ENCODE data around the gene GNGT1.

The GNGT1 gene

GRCh38 chr7:93906267-93906666 lies at the start of gene GNGT1:
GNGT1 (plus strand) TSS chr7:93906567; CDS start chr7:93906747, 180 bp downstream.
- DNase-seq: no peak

DNA sequence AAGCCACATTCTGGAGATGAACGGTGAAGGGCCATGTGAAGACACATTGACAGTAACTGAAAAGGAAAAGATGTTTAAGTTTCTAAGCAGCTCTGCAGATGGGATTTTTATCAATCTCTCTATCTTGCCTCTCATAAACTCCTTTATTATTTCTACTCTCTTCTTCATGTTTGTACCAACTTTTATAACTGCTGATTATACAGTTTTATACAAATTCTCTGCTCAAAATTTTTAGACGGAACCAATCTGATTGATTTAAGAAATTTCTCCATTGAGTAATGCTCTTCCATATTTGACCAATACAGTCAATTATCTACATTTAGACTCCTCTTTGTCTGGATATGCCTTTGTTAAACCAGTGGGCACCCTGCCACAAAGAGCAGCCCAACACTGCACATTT lies 47.5 kb upstream of the GNGT1 start:
- no peak for DNase-seq

- no peak for DNase-seq
These were observed 46.1 kb upstream of the GNGT1 start for GRCh38 chr7:93860261-93860660.

DNA sequence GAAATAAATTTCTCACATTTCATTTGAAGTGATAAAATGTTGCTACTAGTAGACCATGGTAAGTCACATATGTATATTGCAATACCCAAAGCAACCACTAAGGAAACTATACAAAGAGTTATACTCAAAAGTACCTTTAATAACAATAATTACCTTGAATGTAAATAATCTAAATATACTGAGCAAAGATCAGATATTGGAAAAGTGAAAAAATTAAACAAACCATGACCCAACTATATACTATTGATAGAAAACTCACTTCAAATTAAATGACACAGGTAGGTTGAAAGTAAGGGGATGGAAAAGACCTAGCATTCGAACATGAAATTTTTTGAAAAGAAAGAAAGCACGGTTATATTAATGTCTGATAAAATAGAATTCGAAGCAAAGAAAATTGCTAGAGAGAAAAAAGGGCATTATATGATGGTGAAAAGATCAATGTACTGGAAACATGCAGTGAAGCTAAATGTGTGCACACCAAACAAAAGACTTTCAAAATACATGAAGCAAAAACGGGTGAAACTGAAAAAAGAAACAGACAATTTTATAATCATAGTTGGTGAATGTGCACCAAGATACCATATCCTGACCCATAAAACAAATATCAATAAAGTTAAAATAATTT lies 44.9 kb upstream of the GNGT1 start:
- DNase-seq: no peak

- DNase-seq: no peak
These were observed 43.7 kb upstream of the GNGT1 start for GRCh38 chr7:93862651-93863050.

DNA sequence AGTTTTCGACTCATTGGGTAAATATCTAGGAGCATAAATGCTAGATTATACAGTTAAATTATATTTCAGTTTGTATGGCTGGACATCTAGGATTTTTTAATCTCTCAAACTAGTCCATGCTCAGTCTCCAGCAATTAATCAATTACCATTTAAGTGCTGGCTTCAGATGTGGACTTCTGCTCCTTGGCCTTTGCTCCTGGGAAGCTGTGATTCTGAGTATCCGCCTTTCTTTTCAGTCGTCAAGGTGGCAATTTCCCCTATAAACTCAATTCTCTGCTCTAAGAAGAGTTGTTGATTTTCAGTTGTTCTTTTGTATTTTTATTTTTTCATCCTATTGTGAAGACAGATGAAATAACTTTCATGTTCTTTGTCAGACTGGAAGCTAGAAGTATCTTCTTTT lies 39.5 kb upstream of the GNGT1 start:
- no peak for DNase-seq

- no peak for DNase-seq
These were observed 32.3 kb upstream of the GNGT1 start for GRCh38 chr7:93873998-93874574.

DNA sequence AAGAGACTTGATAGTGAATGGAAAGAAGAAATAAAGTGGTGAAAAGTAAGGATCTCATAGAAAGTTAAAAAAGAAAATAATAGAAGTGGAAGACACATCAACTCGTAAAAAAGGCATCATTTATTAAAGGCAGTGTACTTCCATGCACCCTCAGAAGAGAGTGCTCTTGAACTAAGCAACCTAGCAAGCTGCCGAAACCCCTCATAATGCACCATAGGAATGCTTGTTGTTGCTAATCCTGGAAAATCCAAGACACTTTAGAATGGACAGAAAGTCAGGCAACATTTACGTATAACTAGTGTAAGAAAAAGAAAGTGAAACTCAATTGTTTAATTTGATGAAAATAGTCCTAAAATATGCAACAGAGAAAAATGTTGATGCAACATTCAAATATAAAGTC lies 28.6 kb upstream of the GNGT1 start:
- DNase-seq: no peak

GRCh38 chr7:93879356-93879755 lies 27.0 kb upstream of the GNGT1 start:
- DNase-seq: no peak

GRCh38 chr7:93882468-93882867 lies 23.9 kb upstream of the GNGT1 start:
- no peak for DNase-seq

DNA sequence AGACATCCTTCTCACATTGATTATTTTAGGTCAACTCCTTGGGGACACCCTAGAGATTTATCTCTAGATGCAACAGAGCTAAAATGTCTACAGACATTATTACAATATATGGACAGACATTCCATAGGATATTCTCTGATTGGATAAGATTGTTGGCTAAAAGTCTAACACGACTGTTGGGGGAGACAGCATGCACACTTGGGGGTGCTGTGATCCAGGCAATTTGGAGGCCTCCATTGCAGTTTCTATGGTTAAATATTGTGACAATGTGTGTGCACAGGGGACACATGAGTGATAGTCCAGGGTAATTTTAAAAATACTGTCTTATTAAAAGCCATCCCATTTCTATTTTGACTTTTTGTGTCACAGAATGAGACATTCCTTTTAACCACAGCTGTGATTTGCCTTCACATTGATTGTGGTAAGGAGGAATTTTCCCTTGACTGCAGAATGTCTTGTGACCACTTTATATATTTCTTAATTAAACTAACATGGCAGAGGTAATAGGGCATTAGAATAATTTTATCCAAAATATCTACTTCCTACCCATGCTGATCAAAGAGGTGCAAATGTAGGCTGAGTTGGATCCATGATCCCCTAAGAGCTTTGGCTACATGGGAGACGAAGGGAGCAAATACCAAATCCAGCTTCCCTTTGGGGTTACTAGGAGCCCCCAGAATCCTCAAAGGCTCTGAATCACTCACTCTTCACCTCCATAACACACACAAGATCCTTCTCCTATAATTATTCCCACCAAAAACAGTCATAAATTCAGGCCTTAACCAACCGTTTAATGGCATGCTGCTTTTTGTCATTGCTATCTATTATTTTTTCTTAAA lies 23.1 kb upstream of the GNGT1 start:
- no peak for DNase-seq

DNA sequence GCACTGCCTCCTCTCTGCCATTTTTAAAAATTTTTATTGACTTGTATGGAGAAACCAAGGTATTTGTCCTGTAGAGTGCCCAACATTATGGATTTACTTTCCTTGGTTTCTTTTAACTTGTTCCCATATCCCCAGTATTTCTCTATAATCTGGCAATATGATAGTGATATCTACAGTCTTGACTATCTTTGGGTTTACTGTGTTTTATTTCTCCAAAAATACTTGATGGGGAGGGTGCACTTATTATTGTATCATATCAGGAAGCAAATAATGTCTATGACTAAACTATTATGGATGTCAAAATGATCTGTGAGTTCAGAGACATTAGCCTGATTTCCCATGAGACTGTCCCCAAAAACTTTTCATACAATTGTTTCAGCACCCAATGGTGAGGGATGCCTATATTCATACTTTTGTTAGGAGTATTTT lies 22.4 kb upstream of the GNGT1 start:
- no peak for DNase-seq

GRCh38 chr7:93884541-93884940 lies 21.8 kb upstream of the GNGT1 start:
- no peak for DNase-seq

- no peak for DNase-seq
These were observed 17.1 kb upstream of the GNGT1 start for GRCh38 chr7:93889261-93889660.

DNA sequence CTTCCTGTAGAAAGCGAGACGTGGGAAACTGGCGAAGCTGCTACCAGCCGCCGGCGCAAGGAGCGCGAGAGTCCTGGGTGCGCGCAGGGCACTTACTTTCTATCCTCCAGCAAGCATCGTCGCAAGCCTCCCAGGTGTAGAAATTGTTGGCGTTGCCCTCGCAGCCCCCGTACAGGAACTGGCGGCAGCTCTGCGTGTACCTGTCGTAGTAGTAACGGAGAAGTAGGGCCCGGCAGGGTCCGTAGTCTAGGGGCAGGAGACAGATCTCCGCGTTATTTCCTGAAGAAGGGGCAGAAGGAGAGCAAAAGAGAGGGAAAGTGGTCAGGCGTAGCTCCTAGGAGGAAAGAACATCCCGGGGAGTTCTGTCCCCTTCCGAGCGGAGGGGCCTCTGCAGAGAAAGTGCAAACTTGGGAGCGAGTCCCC lies 16.3 kb upstream of the GNGT1 start:
- DNase-seq: peak; percentile 8

- no peak for DNase-seq
These were observed 15.8 kb upstream of the GNGT1 start, which contains the start of gene TFPI2 for GRCh38 chr7:93890464-93891068. TFPI2 (minus strand) TSS chr7:93890753; CDS start chr7:93890678, 75 bp downstream.

GRCh38 chr7:93894426-93894825 lies 11.9 kb upstream of the GNGT1 start:
- no peak for DNase-seq

DNA sequence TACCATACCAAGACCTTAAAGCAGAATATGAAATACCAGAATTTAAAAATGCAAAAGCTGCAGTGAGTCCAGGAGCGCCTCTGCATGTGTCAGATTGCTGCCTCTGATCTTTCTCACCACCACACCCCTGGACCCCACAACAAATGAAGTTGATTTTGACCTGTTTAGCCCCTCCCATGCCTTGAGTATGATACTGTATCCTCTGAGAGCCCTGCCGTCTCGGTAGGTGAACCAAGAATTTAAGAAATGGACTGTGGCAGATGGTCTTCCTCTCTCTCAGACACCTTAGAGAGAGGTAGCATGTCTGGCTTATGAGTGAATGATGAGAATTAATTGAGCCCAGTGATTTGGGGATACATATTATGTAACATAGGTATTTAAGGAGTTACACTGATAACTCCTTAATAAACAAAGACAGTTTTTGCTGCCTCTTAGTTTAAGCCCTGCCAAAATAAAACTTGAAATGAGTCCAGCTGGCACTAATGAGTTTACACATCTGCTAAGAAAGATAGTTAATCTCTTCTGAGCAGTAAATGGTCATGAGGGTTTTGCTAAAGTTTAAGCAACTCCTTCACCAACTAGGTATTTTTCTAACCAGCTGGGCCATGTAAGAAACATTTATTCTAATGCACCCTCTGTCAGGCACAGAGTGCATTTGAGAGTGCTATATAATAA lies 11.3 kb upstream of the GNGT1 start:
- no peak for DNase-seq

DNA sequence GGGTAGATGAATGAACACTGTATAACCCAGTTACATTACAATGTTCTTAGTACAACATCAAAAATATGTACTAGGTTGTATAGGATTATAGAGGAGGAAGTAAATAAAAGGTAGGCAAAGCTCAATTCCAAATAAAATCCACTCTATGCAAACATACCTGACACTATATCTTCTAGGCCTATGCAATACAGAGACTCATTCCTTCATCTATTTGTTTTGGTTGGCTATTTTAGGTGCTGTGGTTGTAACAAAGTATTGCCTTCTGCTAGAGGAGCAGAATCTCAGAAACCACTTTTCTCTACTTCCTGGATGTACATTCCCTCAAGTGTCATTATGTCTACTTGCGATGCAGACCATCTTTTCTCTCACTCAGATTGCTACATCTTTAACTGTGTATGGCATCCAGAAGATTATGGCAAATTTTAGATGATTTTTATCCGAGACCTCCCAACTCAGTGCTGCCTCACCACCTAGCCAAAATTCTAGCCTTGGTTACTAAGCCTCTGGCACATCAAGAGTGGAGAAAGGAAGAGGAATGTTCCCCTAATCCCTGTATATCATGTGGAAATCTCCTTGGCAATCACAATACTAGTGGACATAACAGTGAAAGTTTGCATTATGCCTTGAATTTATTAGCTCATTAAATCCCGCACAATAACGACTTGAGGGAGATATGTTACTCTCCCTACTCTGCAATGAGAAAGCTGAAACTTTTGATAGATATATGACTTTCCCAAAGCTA lies 10.3 kb upstream of the GNGT1 start:
- no peak for DNase-seq

DNA sequence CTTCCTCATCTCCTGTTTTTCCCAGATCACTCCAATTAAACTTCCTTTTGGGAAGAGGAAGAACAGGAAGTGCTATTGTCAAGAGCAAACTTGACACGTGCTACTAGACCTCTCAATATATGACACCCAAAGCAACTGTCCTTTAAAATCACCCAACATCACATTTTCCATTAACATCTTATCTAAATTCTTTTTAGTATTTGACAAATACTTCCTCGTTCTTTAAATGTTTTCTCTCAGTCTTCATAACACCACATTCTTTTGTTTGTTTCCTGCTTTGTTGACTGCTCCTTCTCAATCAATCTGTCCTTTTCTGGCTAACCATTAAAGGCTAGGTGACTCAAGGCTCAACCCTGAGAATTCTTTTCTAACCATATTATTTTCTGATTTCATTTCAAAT lies 8.7 kb upstream of the GNGT1 start:
- no peak for DNase-seq

- no peak for DNase-seq
These were observed 3.5 kb upstream of the GNGT1 start for GRCh38 chr7:93902777-93903423.

All from activated CD4-positive, alpha-beta T cell treated with anti-CD3 and anti-CD28 coated beads, Interleukin-2, Interleukin-6, amounts not matched to agents 100 ng/mL and 50 ng/mL, durations not matched to agents 16 hours and 8 hours (primary cell).